Adrenal gland (tissue), 12 donors: ENCODE data around the gene CIPC. TPM values are rescaled to one million over a fixed set of nuclear protein-coding genes. Genes with fewer than 3 reads are reported as not detected.
A peak's percentile ranks its signal among the peaks of the same experiment; 100 is the strongest.

Experiments
- DNase-seq, 7 donors: peaks; one replicate each; pipeline ENCODE4 v3.0.0-alpha.2; 2019 to 2020
- H3K27ac ChIP-seq, 5 donors: fragments of 200-600 bp; sonication (generic) in 4 of 5; 1 replicate in 3 of 5; 2 replicates in 2 of 5; pipeline versions ENCODE4 v1.5.1 to v1.8.0; 2016 to 2020; ENCODE audit warnings: mild to moderate bottlenecking in 1 of 5
- H3K27me3 ChIP-seq: fragments of 200-600 bp; 2 replicates; pipeline ENCODE4 v1.8.0; 2021
- H3K36me3 ChIP-seq, 2 donors: fragments of 200-600 bp; replicated peaks in 1 of 2; 1 replicate in 1 of 2; 2 replicates in 1 of 2; pipeline versions ENCODE4 v1.5.1 to v1.8.0; 2018 to 2022
- H3K4me1 ChIP-seq, 2 donors: fragments of 200-600 bp; replicated peaks in 1 of 2; 1 replicate in 1 of 2; 2 replicates in 1 of 2; pipeline versions ENCODE4 v1.5.1 to v1.8.0; 2018 to 2021
- H3K4me3 ChIP-seq, 4 donors: fragments of 200-600 bp; sonication (generic) in 3 of 4; one replicate each; pipeline ENCODE4 v1.5.1; 2016 to 2018
- H3K9me3 ChIP-seq, 3 donors: fragments of 200-600 bp; sonication (generic) in 1 of 3; replicated peaks in 1 of 3; 1 replicate in 2 of 3; 2 replicates in 1 of 3; pipeline versions ENCODE4 v1.5.1 to v1.8.0; 2016 to 2021
- POLR2A ChIP-seq, 2 donors: fragments of 450-650 bp; IDR thresholded peaks; one replicate each; pipeline ENCODE4 v1.6.1; 2017; ENCODE audit warnings: antibody characterized with exemption in 2 of 2, mild to moderate bottlenecking in 2 of 2, moderate library complexity in 1 of 2
- WGBS, 4 donors: extraction: QIAGEN DNeasy Blood & Tissue Kit in 2 of 4; methylation state at CpG; one replicate each; pipeline versions ENCODE4 v1.1.5 to v1.1.7; 2013 to 2017; 5-methylcytosine and 5-hydroxymethylcytosine counted together
- intact Hi-C, 2 donors: fragments of 100-400 bp; cut with DNase I; formaldehyde crosslinking; loops; one replicate each; pipeline versions ENCODE4 v1.14.1 to v1.15.0; 2022 to 2023
- polyA plus RNA-seq, 3 donors: library from polyadenylated mRNA; stranded (reverse); fragments of 200-250 nt in 2 of 3; fragments of 350-450 nt in 1 of 3; fragmentation: Illumina TruSeq in 1 of 3; extraction: RNeasy Lipid Tissue Mini Kit (QIAGEN cat#74804) in 1 of 3; gene quantifications; one replicate each; pipeline ENCODE4 v1.2.3, GENCODE V29; 2013 to 2014
- total RNA-seq, 9 donors: library from RNA; depleted of rRNA in 4 of 9; stranded (reverse); fragments of >200 nt in 4 of 9; fragments of 120-200 nt in 1 of 9; fragmentation: NEBNext Ultra II Directional in 1 of 9; extraction: Animal tissue kit (Norgen Biotek cat#: 25700) in 1 of 9; gene quantifications; one replicate each; pipeline versions ENCODE4 v1.1.0 to v1.2.4, GENCODE V29; 2013 to 2023
- TF ChIP-seq, protein P1 (sequence below), 6 experiments: fragments of 450-650 bp in 4 of 6; fragments of 200-600 bp in 2 of 6; sonication (generic) in 1 of 6; IDR thresholded peaks; 1 replicate in 5 of 6; 2 replicates in 1 of 6; pipeline versions ENCODE4 v1.5.1 to v1.8.0; 2016 to 2021; ENCODE audit warnings: antibody characterized with exemption in 6 of 6, mild to moderate bottlenecking in 2 of 6, moderate library complexity in 1 of 6
- donor health status: healthy with polysubstance abuse.
- donor health status: Bipolar disorder and iron deficiency.
- donor health status: DM: yes; HTN: yes; CAD: no.
- donor health status: DM: no; HTN: no; CAD: no.
- donor health status: DM: no; HTN: no; CAD: no.
- donor health status: DM: yes; HTN: yes; CAD: no.

Gene CIPC
- total and polyA plus RNA-seq, 12 donors = 3.7 to 48.6 (median 26.1) TPM

DNA sequence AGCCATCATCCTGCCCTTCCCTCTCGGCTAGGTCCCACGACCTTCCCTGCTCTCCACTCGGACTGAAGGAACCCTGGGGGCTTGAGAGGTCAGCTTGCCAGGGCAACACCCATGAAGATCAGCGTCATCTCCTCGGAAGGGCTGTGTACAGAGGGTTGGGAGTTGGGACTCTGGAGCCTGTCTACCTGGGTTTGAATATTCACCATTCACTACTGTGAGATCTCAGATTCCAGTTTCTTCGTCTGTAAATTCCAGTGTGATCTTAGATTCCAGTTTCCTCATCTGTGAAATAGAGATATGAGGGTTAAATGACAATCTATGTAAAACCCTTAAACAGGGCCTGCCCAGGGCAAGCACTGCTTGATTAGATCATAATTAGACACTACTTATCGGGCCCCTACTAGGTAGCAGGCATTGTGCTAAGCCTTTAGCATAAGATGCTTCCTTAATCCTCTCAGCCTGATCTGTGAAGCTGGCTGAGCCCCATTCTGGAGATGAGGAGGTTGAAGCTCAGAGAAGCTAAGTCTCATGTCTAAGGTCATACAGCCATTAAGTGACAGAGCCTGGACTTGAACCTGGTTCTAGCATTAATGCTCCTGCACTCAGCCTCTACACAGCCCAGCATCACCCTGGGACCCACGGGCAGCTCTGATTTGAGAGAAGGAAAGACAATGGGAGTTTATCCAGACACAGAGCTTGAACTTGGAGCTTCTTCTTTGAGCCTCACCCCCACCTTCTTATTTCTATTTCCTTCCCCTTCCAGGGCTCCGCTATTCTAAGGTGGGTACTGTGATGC, 44.1 kb downstream of the CIPC start:
- no peak for DNase-seq
- H3K9me3 ChIP-seq = no peaks in the 10 kb centered on the region
- intact Hi-C loops = no loop called here
- no peak overlapping the region for H3K4me3 ChIP-seq
- H3K27ac ChIP-seq = no peak overlapping the region
- WGBS, 4 donors = 12 to 24% (median 19%) methylated on average over 9 of the region's 9 CpGs
- no peaks in the 10 kb centered on the region for H3K36me3 ChIP-seq
- peaks cover 68% of the 10 kb centered on the region for H3K27me3 ChIP-seq
- TF ChIP-seq POLR2A (IDR thresholded peaks at IDR 0.05) = no peak
- TF ChIP-seq, protein P1, sequence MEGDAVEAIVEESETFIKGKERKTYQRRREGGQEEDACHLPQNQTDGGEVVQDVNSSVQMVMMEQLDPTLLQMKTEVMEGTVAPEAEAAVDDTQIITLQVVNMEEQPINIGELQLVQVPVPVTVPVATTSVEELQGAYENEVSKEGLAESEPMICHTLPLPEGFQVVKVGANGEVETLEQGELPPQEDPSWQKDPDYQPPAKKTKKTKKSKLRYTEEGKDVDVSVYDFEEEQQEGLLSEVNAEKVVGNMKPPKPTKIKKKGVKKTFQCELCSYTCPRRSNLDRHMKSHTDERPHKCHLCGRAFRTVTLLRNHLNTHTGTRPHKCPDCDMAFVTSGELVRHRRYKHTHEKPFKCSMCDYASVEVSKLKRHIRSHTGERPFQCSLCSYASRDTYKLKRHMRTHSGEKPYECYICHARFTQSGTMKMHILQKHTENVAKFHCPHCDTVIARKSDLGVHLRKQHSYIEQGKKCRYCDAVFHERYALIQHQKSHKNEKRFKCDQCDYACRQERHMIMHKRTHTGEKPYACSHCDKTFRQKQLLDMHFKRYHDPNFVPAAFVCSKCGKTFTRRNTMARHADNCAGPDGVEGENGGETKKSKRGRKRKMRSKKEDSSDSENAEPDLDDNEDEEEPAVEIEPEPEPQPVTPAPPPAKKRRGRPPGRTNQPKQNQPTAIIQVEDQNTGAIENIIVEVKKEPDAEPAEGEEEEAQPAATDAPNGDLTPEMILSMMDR (IDR thresholded peaks at IDR 0.05) = no peak
- peaks cover 8 to 16% of the 10 kb centered on the region in 2 donors for H3K4me1 ChIP-seq

GRCh38 chr14:77143071-77143470, 45.0 kb downstream of the CIPC start:
- DNase-seq = no peak
- intact Hi-C loops = no loop called here
- no peak overlapping the region for H3K4me3 ChIP-seq
- TF ChIP-seq POLR2A (IDR thresholded peaks at IDR 0.05) = no peak
- TF ChIP-seq, protein P1 (IDR thresholded peaks at IDR 0.05) = no peak
- H3K9me3 ChIP-seq = no peaks in the 10 kb centered on the region
- peaks cover 64% of the 10 kb centered on the region for H3K27me3 ChIP-seq
- no peak overlapping the region for H3K27ac ChIP-seq
- no peaks in the 10 kb centered on the region for H3K36me3 ChIP-seq
- peaks cover 8 to 16% of the 10 kb centered on the region in 2 donors for H3K4me1 ChIP-seq
- 9 to 24% (median 15%) methylated on average over 4 of the region's 4 CpGs for WGBS, 4 donors

DNA sequence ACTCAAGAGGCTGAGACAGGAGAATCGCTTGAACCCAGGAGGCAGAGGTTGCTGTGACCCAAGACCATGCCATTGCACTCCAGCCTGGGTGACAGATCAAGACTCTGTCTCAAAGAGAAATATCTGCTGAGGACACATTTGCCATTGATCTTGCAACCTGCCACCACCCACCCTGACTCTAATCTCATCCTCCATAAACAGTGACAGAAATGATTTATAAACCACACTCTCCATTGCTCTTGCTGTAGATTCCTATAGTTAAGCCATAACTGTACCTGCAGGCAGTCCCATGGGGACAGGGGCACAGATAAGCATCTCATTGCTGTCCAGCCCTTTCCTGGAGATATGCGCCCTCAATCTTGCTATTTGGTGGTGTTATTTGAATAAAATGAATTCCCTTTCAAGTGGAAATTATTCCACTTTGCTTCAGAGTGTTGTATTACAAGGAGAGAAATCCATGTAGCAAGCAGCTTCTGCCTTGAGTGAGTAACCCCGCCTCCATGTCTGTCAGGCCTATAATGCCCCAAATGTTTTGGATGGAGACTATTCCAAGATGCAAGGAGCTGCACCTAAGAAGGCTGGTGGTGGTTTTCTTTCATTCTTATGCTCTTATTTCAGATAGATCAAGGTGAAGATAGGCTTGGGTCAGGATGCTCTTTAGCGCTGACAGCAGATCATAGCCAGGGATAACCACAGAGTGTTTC, 46.5 kb downstream of the CIPC start:
- intact Hi-C loops = no loop called here
- Histone ChIP-seq H3K4me3 (no peak overlapping the region), H3K4me1 (peaks cover 8 to 16% of the 10 kb centered on the region in 2 donors), H3K27ac (no peak overlapping the region), H3K27me3 (peaks cover 49% of the 10 kb centered on the region), H3K9me3 (no peaks in the 10 kb centered on the region), H3K36me3 (no peaks in the 10 kb centered on the region)
- 58 to 84% (median 69%) methylated on average over 3 to 4 of the region's 4 CpGs for WGBS, 4 donors
- peak in 1 of 7 donors; percentile 4 for DNase-seq
- TF ChIP-seq, protein P1 (IDR thresholded peaks at IDR 0.05) = no peak
- TF ChIP-seq POLR2A (IDR thresholded peaks at IDR 0.05) = no peak

DNA sequence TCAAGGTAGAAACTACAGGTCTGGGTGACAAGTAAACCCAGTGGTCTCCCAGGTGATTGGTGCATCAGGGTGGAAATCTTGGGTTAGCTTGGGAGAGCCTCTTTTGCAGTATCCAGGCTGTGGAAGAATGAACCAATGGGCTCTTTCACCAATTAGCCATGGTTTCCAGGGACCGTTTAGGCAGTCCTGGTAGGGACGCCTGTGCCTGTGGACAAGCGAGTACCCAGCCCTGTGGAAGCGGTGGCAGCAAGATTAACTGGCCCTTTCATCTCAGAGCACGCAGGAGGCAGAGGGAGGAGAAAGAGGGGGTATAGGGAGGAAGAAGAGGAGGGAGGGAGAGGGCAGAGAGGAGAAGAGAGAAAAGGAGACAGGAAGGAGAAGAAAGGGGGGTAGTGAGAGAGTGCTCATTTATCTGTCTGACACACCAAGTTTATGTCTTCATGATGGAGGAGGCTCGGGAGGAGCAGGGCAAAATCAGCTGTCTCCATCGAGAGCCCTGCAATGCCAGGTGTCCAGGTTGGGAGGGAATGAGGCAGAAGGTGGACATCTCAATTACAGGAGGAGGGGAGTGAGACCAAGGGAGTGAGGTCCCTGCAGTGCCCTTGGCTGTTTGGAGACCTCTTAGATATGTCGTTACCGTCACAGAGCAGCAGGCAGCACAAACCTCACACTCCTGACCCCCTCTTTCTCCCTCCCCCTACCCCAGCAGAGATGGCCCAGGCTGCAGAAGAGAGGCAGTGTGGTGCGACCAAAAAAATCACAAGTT, 48.1 kb downstream of the CIPC start:
- intact Hi-C loops = no loop called here
- Histone ChIP-seq H3K4me3 (no peak overlapping the region), H3K4me1 (peaks cover 5 to 6% of the 10 kb centered on the region in 2 donors), H3K36me3 (no peaks in the 10 kb centered on the region), H3K27me3 (peaks cover 35% of the 10 kb centered on the region), H3K27ac (no peak overlapping the region), H3K9me3 (no peaks in the 10 kb centered on the region)
- peak in 2 of 7 donors; percentile 3 to 18 for DNase-seq
- TF ChIP-seq, protein P1 (IDR thresholded peaks at IDR 0.05) = no peak
- TF ChIP-seq POLR2A (IDR thresholded peaks at IDR 0.05) = no peak
- WGBS, 4 donors = 9 to 16% (median 14%) methylated on average over 8 to 10 of the region's 10 CpGs
